LNCAP (cell line): ENCODE measurements around the gene HDAC8.

Source experiments
- CTCF ChIP-seq: fragments of 450-650 bp; IDR thresholded peaks from 2 replicates; pipeline ENCODE4 v1.5.1; 2017; ENCODE audit warnings: mild to moderate bottlenecking

HDAC8 gene

GRCh38 chrX:72297953-72298730, 274.5 kb downstream of the HDAC8 start:
- no peak for TF ChIP-seq CTCF

GRCh38 chrX:72296991-72297390, 275.7 kb downstream of the HDAC8 start:
- TF ChIP-seq CTCF, result no peak

GRCh38 chrX:72295745-72296144, 276.9 kb downstream of the HDAC8 start:
- TF ChIP-seq CTCF, result no peak

GRCh38 chrX:72294497-72294896, 278.1 kb downstream of the HDAC8 start:
- TF ChIP-seq CTCF, result peak; percentile 10; the same call in 1 of the 2 replicates

- TF ChIP-seq CTCF, result no peak
Observed at GRCh38 chrX:72282302-72282701, 290.3 kb downstream of the HDAC8 start.

- TF ChIP-seq CTCF, result no peak
Observed at GRCh38 chrX:72280321-72280845, 292.3 kb downstream of the HDAC8 start.
